Lower lobe of right lung (tissue), 2 donors: Measurements from ENCODE around the gene TNFRSF17. TPM values are rescaled to one million over a fixed set of nuclear protein-coding genes. Genes with fewer than 3 reads are reported as not detected.
A peak's percentile ranks its signal among the peaks of the same experiment; 100 is the strongest.
"Not testable (repeated sequence)": the region's sequence is repeated elsewhere in the genome, so short reads cannot be mapped to it uniquely, and the experiment has no call there.

Experiments
- ATAC-seq, 2 donors: fragments of 200-7000 bp; cut with Tn5 transposase; one replicate each; pipeline ENCODE4 v1.9.1; 2020 to 2022; ENCODE audit warnings: mild to moderate bottlenecking in 2 of 2, moderate library complexity in 2 of 2
- DNase-seq: peaks from one replicate; pipeline ENCODE4 v3.0.0-alpha.2; 2020
- H3K27ac ChIP-seq: fragments of 200-600 bp; one replicate; pipeline ENCODE4 v1.8.0; 2022
- H3K27me3 ChIP-seq: fragments of 200-600 bp; one replicate; pipeline ENCODE4 v1.8.0; 2022; ENCODE audit warnings: low read depth
- H3K36me3 ChIP-seq: fragments of 200-600 bp; one replicate; pipeline ENCODE4 v1.8.0; 2022; ENCODE audit warnings: mild to moderate bottlenecking
- H3K4me1 ChIP-seq: fragments of 200-600 bp; one replicate; pipeline ENCODE4 v1.8.0; 2022
- H3K4me3 ChIP-seq: fragments of 200-600 bp; one replicate; pipeline ENCODE4 v1.8.0; 2022; ENCODE audit warnings: mild to moderate bottlenecking
- H3K9me3 ChIP-seq: fragments of 200-600 bp; one replicate; pipeline ENCODE4 v1.8.0; 2022
- intact Hi-C: fragments of 100-400 bp; cut with DNase I; formaldehyde crosslinking; loops from one replicate; pipeline ENCODE4 v1.11.0; 2022
- total RNA-seq: library from RNA; stranded (reverse); fragmentation: NEBNext Ultra II Directional; extraction: Animal tissue kit (Norgen Biotek cat#: 25700); gene quantifications from one replicate; pipeline ENCODE4 v1.2.1, GENCODE V29; 2021
- TF ChIP-seq, protein P1 (sequence below): fragments of 200-600 bp; IDR thresholded peaks from one replicate; pipeline ENCODE4 v1.8.0; 2022; ENCODE audit warnings: antibody characterized with exemption, mild to moderate bottlenecking
- donor health status: DM: no; HTN: yes; CAD: no; lungs with severe emphysema.

Gene TNFRSF17
- total RNA-seq, 1 donor from 2014 or later: 1.4 TPM

DNA sequence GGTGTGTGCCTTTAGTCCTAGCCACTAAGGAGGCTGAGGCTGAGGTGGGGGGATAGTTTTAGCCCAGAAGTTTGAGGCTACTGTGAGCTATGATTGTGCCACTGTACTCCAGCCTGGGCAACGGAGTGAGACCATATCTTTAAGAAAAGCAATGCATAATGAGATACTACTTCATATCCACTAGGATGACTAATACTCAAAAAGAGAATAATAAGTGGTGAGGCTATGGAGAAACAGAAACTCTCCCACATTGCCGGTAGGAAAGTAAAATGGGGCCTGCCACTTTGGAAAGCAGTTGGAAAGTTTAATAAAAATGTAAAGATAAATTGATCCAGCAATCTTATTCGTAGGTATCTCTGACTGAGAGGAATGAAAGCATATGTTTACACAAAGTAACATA is 18.6 kb upstream of the TNFRSF17 start:
- ATAC-seq (no peak), DNase-seq (no peak)
- Histone ChIP-seq H3K4me1 (no peaks in the 10 kb centered on the region), H3K27me3 (no peaks in the 10 kb centered on the region), H3K9me3 (no peaks in the 10 kb centered on the region), H3K4me3 (no peak overlapping the region), H3K27ac (no peak overlapping the region), H3K36me3 (no peaks in the 10 kb centered on the region)
- TF ChIP-seq, protein P1, sequence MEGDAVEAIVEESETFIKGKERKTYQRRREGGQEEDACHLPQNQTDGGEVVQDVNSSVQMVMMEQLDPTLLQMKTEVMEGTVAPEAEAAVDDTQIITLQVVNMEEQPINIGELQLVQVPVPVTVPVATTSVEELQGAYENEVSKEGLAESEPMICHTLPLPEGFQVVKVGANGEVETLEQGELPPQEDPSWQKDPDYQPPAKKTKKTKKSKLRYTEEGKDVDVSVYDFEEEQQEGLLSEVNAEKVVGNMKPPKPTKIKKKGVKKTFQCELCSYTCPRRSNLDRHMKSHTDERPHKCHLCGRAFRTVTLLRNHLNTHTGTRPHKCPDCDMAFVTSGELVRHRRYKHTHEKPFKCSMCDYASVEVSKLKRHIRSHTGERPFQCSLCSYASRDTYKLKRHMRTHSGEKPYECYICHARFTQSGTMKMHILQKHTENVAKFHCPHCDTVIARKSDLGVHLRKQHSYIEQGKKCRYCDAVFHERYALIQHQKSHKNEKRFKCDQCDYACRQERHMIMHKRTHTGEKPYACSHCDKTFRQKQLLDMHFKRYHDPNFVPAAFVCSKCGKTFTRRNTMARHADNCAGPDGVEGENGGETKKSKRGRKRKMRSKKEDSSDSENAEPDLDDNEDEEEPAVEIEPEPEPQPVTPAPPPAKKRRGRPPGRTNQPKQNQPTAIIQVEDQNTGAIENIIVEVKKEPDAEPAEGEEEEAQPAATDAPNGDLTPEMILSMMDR: no peak
- intact Hi-C loops: no loop called here

- Histone ChIP-seq H3K9me3 (no peaks in the 10 kb centered on the region), H3K27ac (no peak overlapping the region), H3K27me3 (no peaks in the 10 kb centered on the region), H3K36me3 (no peaks in the 10 kb centered on the region), H3K4me1 (no peaks in the 10 kb centered on the region), H3K4me3 (no peak overlapping the region)
- no peak for ATAC-seq
- DNase-seq: no peak
- TF ChIP-seq, protein P1: no peak
- intact Hi-C loops: no loop called here
These were observed 16.2 kb upstream of the TNFRSF17 start for GRCh38 chr16:11948819-11949218.

- Histone ChIP-seq H3K9me3 (no peaks in the 10 kb centered on the region), H3K27ac (no peak overlapping the region), H3K36me3 (no peaks in the 10 kb centered on the region), H3K4me1 (no peaks in the 10 kb centered on the region), H3K4me3 (no peak overlapping the region), H3K27me3 (no peaks in the 10 kb centered on the region)
- intact Hi-C loops: no loop called here
- TF ChIP-seq, protein P1: peak; percentile 45
- DNase-seq: peak; percentile 63
- peak; percentile 95 to 98 for ATAC-seq
These were observed 15.5 kb upstream of the TNFRSF17 start for GRCh38 chr16:11949527-11949926.

DNA sequence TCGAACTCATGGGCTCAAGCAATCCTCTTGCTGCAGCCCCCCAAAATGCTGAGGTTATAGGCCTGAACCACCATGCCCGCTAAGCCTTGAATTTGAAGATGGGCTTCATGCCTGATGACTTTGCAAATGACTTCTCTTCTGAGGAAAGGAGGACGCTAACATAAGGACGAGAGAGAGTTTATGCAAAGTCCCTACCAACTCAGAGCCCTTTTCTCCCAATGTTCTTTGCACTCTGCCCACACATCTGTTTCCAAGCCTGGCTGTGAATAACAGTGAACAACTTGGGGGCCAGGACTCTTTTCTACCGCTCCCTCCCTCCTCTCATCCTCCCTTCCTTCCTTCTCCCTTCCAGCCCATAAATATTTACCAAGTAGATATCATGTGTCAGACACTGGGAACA is 14.6 kb upstream of the TNFRSF17 start:
- TF ChIP-seq, protein P1: no peak
- Histone ChIP-seq H3K27me3 (no peaks in the 10 kb centered on the region), H3K9me3 (no peaks in the 10 kb centered on the region), H3K4me3 (no peak overlapping the region), H3K4me1 (no peaks in the 10 kb centered on the region), H3K36me3 (no peaks in the 10 kb centered on the region), H3K27ac (no peak overlapping the region)
- DNase-seq (no peak), ATAC-seq (no peak)
- intact Hi-C loops: no loop called here

DNA sequence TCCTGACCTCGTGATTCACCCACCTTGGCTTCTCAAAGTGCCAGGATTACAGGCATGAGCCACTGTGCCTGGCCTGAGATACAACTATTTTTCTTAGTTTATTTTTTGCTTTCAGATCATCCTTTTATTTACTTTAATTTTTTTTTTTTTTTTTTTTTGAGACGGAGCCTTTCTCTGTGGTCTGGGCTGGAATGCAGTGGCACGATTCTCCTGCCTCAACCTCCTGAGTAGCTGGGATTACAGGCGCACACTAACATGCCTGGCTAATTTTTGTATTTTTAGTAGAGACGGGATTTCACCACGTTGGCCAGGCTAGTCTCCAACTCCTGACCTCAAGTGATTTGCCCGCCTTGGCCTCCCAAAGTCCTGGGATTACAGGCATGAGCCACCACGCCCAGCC is 11.4 kb upstream of the TNFRSF17 start:
- H3K4me1 ChIP-seq, H3K27ac ChIP-seq, DNase-seq, H3K4me3 ChIP-seq, ATAC-seq, H3K36me3 ChIP-seq, H3K9me3 ChIP-seq, intact Hi-C loops, H3K27me3 ChIP-seq: not testable (repeated sequence)

DNA sequence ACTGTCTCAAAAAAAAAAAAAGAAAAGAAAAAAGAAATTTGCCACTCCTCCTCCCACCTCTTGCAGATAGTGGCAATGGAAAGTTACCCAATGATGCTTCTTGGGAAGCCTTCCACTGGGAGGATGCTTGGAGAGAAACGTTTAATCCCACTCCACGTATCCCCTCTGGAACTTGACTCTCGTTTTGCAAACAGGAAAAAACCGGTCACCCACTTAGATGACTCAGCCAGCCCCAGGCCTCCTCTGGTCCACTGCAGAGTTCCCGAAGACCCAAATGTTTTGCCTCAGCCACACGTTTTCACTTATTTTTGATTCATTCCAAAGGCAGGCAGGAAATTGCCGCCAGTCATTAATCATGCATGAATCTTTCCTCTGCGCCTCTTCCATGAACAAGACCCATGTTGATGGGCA is 9.3 kb upstream of the TNFRSF17 start:
- H3K27me3 ChIP-seq: no peaks in the 10 kb centered on the region
- TF ChIP-seq, protein P1: no peak
- no peak for DNase-seq

More for the DNA sequence above, 9.3 kb upstream of the TNFRSF17 start:
- H3K9me3 ChIP-seq: no peaks in the 10 kb centered on the region
- H3K27ac ChIP-seq: no peak overlapping the region
- H3K4me3 ChIP-seq: no peak overlapping the region
- no peaks in the 10 kb centered on the region for H3K36me3 ChIP-seq
- no peaks in the 10 kb centered on the region for H3K4me1 ChIP-seq
- ATAC-seq: no peak
- intact Hi-C loops: no loop called here
